Stimulated activated CD4-positive, alpha-beta T cell treated with anti-CD3 and anti-CD28 coated beads, Interleukin-2, amount 100 ng/mL, for 48 hours (primary cell): ENCODE results near the gene KLK5.
"Not testable (repeated sequence)": the region's sequence is repeated elsewhere in the genome, so short reads cannot be mapped to it uniquely, and the experiment has no call there.

Experiments used
- DNase-seq, 2 donors: peaks; one replicate each; pipeline ENCODE4 v3.0.0-alpha.2; 2020

The KLK5 gene

GRCh38 chr19:50921426-50922316 is 31.2 kb downstream of the KLK5 start:
- no peak for DNase-seq

DNA sequence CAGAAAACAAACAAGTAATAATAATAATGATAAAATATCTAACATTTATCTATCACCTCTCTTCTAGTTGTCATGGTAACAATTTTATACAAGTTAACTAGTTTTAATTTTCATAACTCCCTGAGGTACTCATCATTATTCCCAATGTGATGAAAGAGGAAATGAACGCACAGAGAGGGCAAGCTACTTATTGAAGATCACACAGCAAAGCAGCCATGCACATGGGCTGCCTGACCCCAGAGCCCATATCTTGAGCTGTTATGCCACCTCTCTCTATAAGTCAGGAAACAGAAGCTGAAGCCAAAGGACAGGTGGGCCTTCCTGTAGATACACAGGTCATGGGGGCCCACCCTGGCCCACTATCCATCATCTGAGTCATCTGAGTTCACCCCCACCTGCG is 36.8 kb downstream of the KLK5 start:
- no peak for DNase-seq

- peak; percentile 6 to 18 for DNase-seq
These were observed 39.8 kb downstream of the KLK5 start for GRCh38 chr19:50912727-50913716.

DNA sequence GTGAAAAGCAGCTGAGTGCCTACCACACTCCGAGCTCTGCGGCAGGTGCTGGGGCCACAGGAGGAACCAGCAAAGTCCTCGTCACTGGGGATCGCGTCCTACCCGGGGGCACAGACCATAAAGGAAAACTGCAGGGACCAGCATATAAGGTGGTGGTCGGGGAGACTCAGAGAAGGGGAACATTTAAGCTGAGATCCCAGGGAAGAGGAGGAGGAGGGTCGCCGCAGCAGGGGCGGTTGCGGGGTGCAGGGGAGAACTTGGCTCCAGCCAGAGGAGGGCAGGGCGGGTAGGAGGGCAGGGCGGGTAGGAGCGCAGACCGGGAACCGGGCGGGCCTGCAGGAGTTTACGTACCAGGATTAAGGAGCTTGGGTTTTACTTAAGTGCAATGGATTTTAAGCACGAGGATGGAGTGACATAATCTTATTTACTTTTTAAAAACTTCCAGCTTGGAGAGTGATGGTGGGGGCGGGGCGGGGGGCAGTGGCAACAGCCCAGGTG is 40.7 kb downstream of the KLK5 start:
- no peak for DNase-seq

DNA sequence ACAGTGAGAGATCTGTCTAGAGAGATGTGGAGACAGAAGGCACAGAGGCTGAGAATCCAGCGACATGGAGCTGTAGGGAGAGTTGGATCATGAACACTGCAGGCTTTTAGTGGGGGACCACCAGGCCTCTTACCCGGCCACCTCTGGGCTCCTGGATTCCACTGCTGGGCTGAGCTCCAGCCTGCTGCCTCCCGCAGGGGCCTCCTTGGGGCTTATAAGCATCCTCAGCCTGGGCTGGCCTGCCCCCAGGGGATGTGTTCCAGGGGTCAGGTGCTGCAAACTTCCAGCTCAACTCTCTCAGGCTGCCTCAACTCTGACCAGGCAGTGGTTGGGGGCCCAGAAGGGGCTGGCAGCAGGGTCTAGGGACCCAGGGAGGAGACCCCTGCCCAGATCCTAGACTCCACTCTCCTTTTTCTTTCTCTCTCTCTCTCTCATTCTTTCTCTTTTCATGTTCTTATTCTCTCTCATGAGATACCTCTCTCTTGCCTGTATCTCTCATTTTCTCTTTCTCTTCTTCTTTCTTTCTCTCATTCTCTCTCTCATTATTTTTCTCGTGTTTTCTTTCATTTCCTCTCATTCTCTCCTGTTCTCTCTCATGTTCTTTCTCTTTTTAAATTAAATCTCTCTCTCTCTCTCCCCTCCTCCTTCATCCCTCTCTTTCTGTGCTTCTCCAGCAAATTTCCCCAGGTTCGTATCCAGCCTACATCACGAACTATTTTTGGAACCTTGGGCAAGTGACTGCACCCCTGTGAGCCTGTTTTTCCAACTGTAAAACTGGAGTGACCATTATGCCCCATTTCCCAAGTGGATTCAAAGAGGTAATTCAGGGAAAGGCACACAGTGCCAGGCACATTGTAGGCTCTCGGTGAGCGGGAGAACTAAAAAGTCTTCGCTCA is 41.4 kb downstream of the KLK5 start, which contains the start of gene KLK4:
Gene KLK4 (minus strand): TSS at position 190 of the 896 bp plus-strand sequence. CDS start 657 bp downstream, outside the sequence.
- DNase-seq = no peak

DNA sequence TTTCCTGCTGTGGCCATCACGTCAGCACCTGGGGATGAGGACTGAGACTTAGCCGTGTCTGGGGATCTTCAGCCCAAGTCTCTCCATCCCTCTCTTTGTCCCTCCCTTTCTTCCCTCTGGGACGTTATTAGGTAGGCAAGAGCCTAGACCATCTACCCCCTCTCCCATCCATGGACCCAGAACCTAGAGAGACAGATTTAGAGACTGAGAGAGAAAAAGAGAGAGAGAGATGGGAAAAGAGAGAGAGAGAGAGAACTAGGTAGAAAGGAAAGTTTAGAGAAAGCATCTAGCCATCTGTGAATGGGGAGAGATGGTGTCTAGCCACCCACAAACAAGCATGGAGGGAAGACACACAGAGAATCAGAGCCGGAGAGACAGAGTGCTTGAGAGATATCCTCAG is 42.1 kb downstream of the KLK5 start:
- DNase-seq = no peak

GRCh38 chr19:50909240-50910070 is 43.4 kb downstream of the KLK5 start:
- DNase-seq = peak; percentile 37 to 48

- DNase-seq = no peak
These were observed 44.5 kb downstream of the KLK5 start for GRCh38 chr19:50908336-50908735.

- peak; percentile 41 to 49 for DNase-seq
These were observed 46.6 kb downstream of the KLK5 start for GRCh38 chr19:50906217-50906616.

DNA sequence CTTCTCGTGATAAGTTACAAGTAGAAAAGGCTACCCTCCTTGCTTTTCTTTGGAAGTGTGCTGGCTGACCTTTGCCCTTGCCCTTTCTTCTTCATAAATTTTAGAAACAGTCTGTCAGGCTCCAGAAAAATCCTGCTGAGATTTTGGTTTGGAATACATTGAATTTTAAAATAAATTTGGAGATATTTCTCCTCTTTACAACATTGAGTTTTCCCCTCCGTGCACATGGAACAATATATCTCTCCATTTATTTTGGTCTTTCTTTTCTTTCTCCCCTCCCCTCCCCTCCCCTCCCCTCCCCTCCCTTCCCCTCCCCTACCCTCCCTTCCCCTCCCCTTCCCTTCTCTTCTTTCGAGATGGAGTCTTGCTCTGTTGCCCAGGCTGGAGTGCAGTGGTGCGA is 50.2 kb downstream of the KLK5 start:
- DNase-seq = no peak

DNA sequence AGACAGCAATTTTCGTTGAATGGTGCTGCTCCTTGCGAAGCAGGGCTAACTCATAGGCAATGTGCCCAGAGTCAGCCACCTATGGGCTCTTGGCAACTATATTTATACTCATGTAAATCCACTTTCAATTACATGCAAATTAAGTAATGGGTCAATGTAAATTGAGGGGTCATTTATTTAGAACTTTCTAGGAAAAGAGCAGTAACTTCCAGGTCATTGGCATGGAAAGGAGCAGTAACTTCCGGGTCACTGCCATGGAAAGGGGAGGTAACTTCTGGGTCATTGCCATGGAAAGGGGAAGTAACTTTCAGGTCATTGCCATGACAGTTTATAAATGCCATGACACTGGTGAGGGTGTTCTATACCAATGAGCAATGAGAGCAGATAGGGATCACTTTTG is 53.3 kb downstream of the KLK5 start:
- no peak for DNase-seq

- DNase-seq = no peak
These were observed 54.8 kb downstream of the KLK5 start for GRCh38 chr19:50898018-50898417.

DNA sequence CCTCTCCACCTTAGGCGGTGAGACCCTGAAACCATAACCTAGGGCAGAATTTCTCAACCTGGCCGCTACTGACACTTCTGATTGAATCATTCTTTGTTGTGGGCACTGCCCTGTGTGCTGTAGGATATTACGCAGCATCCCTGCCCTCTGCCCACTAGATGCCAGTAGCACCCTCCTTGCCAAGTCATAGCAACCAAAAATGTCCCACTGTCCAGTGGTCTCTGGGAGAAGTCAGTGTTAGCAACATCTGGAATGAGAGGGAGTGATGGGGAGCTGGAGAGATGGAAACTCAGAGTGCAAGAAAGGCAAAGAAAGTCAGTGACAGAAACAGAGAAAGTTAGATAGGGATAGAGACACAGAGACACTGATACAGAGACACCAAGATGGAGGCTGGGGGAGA is 55.2 kb downstream of the KLK5 start:
- no peak for DNase-seq

DNA sequence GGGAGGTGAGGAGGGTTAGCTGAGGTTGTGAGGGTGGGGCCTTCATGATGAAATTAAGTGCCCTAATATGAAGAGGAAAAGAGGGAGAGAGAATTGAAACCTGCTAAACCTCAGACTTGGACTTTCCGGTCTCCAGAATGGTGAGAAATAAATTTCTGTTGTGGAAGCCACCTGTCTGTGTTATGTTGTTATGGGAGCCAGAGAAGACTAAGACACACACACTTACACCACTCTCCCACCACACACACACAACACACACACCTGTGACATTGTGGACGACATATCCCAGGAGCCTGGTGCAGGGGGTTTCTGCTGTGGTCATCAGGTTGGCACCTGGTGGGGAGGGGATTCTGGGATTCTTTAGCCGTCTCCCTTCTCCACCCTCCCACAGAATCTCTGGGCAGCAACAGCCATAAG is 55.6 kb downstream of the KLK5 start:
- no peak for DNase-seq

DNA sequence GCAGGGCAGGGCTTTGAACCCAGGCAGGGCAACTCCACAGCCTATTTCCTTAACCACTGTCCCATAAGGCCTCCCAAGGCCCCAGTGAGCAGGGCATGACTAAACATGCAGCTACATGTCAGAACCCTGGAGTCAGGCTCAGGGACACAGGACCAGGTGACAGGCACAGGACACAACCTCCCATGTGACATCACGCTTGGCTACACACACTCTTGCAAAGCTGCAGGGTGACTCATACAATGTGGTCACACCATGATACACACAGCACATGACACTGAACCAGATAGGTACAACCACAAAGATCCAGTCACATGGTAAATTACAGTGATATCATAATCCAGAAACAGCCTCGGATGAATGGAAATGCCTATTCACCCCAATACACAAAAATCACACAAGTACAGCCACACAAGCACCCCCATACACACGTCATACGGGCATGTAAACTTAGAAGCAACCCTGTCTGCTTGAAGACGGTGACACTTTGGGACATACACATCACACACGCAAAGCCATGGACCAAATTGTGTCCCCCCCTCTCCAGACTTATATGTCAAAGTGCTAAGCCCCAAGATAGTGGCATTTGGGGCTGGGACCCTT is 56.1 kb downstream of the KLK5 start:
- no peak for DNase-seq

GRCh38 chr19:50896089-50896590 is 56.7 kb downstream of the KLK5 start:
- not testable (repeated sequence) for DNase-seq

DNA sequence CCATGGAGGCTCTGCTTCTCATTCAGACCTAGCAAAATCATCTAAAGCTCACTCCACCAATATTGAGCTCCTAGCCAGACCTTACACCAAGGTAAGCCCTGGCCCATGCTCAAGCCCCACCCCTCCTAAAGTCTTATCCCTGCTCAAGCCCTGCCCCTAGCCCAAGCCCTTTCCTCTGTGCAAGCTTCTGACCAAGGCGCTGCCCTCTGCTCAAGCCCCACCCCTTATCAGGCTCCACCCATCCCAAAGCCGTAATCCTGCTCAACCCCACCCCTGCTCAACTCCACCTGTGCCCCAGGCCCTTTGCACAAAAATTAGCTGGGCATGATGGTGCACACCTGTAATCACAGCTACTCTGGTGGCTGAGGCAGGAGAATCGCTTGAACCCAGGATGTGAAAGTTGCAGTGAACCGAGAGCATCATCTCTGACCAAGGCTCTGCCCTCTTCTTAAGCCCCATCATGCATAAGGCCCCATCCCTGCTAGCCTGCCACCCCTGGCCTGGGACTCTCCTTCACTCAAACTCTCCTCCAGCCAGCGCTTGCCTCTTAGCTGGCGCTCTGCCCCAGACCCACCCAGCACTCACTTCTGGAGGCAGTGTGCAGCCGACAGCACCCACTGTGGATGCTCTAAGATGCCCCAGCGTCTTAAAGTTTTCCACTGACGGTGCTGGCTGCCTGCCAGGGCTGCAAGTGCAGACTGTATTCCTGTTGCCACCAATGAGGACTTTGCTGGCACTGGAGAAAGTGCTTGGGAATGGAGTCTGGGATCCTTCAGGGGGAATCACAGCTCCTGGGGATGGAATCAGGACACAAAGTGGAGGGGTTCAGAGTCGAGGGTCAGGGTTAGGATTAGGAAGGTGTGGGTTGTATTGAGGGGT is 58.1 kb downstream of the KLK5 start:
- no peak for DNase-seq
